IMR-90 (cell line): ENCODE results near the gene MAP2.

Experiments used
- POLR2A ChIP-seq: IDR thresholded peaks from 2 replicates; pipeline ENCODE4 v1.6.1; 2012; ENCODE audit warnings: mild to moderate bottlenecking, low read depth, low read length
- TF ChIP-seq, protein P1 (sequence below): conservative IDR thresholded peaks from 2 replicates; pipeline ENCODE4 v1.5.1; 2012; ENCODE audit warnings: mild to moderate bottlenecking, low read depth, low read length, improper control_type of control experiment

DNA sequence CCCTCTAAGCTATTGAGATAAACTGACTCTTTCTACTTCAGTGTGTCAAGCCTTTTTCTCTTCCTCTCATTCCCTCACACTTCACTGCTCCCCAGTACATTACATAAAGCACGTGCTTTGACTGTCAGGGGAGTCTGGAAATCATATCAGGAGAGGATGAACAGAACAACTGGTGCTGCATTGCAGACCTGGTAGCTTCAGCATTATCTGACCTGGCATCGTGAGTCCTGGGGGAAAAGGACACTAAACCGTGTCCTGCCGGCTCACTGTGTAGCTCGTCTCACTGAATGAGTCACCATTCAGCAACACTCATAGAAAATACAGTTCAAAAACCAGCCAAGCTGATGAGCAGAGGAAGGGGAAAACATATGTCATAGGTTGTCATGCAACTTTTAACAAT lies 239.3 kb downstream of the MAP2 start:
- no peak for TF ChIP-seq POLR2A
- TF ChIP-seq, protein P1, sequence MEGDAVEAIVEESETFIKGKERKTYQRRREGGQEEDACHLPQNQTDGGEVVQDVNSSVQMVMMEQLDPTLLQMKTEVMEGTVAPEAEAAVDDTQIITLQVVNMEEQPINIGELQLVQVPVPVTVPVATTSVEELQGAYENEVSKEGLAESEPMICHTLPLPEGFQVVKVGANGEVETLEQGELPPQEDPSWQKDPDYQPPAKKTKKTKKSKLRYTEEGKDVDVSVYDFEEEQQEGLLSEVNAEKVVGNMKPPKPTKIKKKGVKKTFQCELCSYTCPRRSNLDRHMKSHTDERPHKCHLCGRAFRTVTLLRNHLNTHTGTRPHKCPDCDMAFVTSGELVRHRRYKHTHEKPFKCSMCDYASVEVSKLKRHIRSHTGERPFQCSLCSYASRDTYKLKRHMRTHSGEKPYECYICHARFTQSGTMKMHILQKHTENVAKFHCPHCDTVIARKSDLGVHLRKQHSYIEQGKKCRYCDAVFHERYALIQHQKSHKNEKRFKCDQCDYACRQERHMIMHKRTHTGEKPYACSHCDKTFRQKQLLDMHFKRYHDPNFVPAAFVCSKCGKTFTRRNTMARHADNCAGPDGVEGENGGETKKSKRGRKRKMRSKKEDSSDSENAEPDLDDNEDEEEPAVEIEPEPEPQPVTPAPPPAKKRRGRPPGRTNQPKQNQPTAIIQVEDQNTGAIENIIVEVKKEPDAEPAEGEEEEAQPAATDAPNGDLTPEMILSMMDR = no peak
